ENCODE data around the gene TNS3. TPM values are rescaled to one million over a fixed set of nuclear protein-coding genes. Genes with fewer than 3 reads are reported as not detected.
A peak's percentile ranks its signal among the peaks of the same experiment; 100 is the strongest.

TNS3 gene
- total and polyA plus RNA-seq, 5 donors from 2014 or later, result 1.4 TPM; not detected in 4

GRCh38 chr7:47393406-47393805 lies 188.5 kb downstream of the TNS3 start:
- H3K4me1 Mint-ChIP-seq, result no peaks in the 10 kb centered on the region
- H3K27me3 ChIP-seq (ENCODE audit: control insufficient read depth, insufficient read depth, low read length), result no peaks in the 10 kb centered on the region
- H3K9me3 Mint-ChIP-seq, result peaks cover 0 to 1% (median 0%) of the 10 kb centered on the region in 7 donors
- no peaks in the 10 kb centered on the region for H3K36me3 ChIP-seq (ENCODE audit: control insufficient read depth, insufficient read depth, low read length)
- no peak overlapping the region for H3K27ac Mint-ChIP-seq
- DNase-seq (no peak), ATAC-seq (ENCODE audit: low read depth in 2 of 2) (no peak)
- H3K27me3 Mint-ChIP-seq, result peaks cover 9% of the 10 kb centered on the region
- H3K4me3 Mint-ChIP-seq, result no peak overlapping the region
- no peaks in the 10 kb centered on the region for H3K4me1 ChIP-seq (ENCODE audit: control insufficient read depth, insufficient read depth, low read length, poor library complexity, severe bottlenecking)
- no peaks in the 10 kb centered on the region for H3K9me3 ChIP-seq (ENCODE audit: control insufficient read depth in 2 of 2, low read length in 2 of 2)
- H3K36me3 Mint-ChIP-seq, result no peaks in the 10 kb centered on the region
- no peak overlapping the region for H3K27ac ChIP-seq (ENCODE audit: insufficient read depth, low read length, poor library complexity, severe bottlenecking)
- no peak overlapping the region for H3K4me3 ChIP-seq (ENCODE audit: low read depth, low read length)

- Histone ChIP-seq H3K4me1 (ENCODE audit: control insufficient read depth, insufficient read depth, low read length, poor library complexity, severe bottlenecking) (no peaks in the 10 kb centered on the region), H3K27me3 (ENCODE audit: control insufficient read depth, insufficient read depth, low read length) (no peaks in the 10 kb centered on the region), H3K36me3 (ENCODE audit: control insufficient read depth, insufficient read depth, low read length) (no peaks in the 10 kb centered on the region), H3K4me3 (ENCODE audit: low read depth, low read length) (no peak overlapping the region), H3K9me3 (ENCODE audit: control insufficient read depth in 2 of 2, low read length in 2 of 2) (no peaks in the 10 kb centered on the region), H3K27ac (ENCODE audit: insufficient read depth, low read length, poor library complexity, severe bottlenecking) (no peak overlapping the region)
- Mint-ChIP-seq H3K36me3 (no peaks in the 10 kb centered on the region), H3K27ac (no peak overlapping the region), H3K4me3 (no peak overlapping the region), H3K27me3 (peaks cover 9% of the 10 kb centered on the region), H3K4me1 (no peaks in the 10 kb centered on the region), H3K9me3 (peaks cover 0 to 1% (median 0%) of the 10 kb centered on the region in 7 donors)
- DNase-seq (no peak), ATAC-seq (ENCODE audit: low read depth in 2 of 2) (no peak)
Observed at GRCh38 chr7:47392241-47392759, 189.6 kb downstream of the TNS3 start.

- Histone ChIP-seq H3K27me3 (ENCODE audit: control insufficient read depth, insufficient read depth, low read length) (no peaks in the 10 kb centered on the region), H3K36me3 (ENCODE audit: control insufficient read depth, insufficient read depth, low read length) (no peaks in the 10 kb centered on the region), H3K4me3 (ENCODE audit: low read depth, low read length) (no peak overlapping the region), H3K27ac (ENCODE audit: insufficient read depth, low read length, poor library complexity, severe bottlenecking) (no peak overlapping the region), H3K4me1 (ENCODE audit: control insufficient read depth, insufficient read depth, low read length, poor library complexity, severe bottlenecking) (no peaks in the 10 kb centered on the region), H3K9me3 (ENCODE audit: control insufficient read depth in 2 of 2, low read length in 2 of 2) (no peaks in the 10 kb centered on the region)
- Mint-ChIP-seq H3K9me3 (peaks cover 0 to 1% (median 0%) of the 10 kb centered on the region in 7 donors), H3K27ac (no peak overlapping the region), H3K4me1 (no peaks in the 10 kb centered on the region), H3K36me3 (no peaks in the 10 kb centered on the region), H3K4me3 (no peak overlapping the region), H3K27me3 (peaks cover 9% of the 10 kb centered on the region)
- ATAC-seq (ENCODE audit: low read depth in 2 of 2) (no peak), DNase-seq (no peak)
Observed at GRCh38 chr7:47391726-47392125, 190.2 kb downstream of the TNS3 start.

- ATAC-seq (ENCODE audit: low read depth in 2 of 2) (no peak), DNase-seq (no peak)
- H3K27ac Mint-ChIP-seq, result no peak overlapping the region
- no peaks in the 10 kb centered on the region for H3K36me3 Mint-ChIP-seq
- H3K4me1 ChIP-seq (ENCODE audit: control insufficient read depth, insufficient read depth, low read length, poor library complexity, severe bottlenecking), result no peaks in the 10 kb centered on the region
- H3K27me3 Mint-ChIP-seq, result peaks cover 9% of the 10 kb centered on the region
- no peak overlapping the region for H3K4me3 ChIP-seq (ENCODE audit: low read depth, low read length)
- no peaks in the 10 kb centered on the region for H3K36me3 ChIP-seq (ENCODE audit: control insufficient read depth, insufficient read depth, low read length)
- H3K4me3 Mint-ChIP-seq, result no peak overlapping the region
- no peaks in the 10 kb centered on the region for H3K4me1 Mint-ChIP-seq
- H3K27ac ChIP-seq (ENCODE audit: insufficient read depth, low read length, poor library complexity, severe bottlenecking), result no peak overlapping the region
- no peaks in the 10 kb centered on the region for H3K27me3 ChIP-seq (ENCODE audit: control insufficient read depth, insufficient read depth, low read length)
- H3K9me3 Mint-ChIP-seq, result peaks cover 0 to 1% (median 0%) of the 10 kb centered on the region in 7 donors
- H3K9me3 ChIP-seq (ENCODE audit: control insufficient read depth in 2 of 2, low read length in 2 of 2), result no peaks in the 10 kb centered on the region
Observed at GRCh38 chr7:47390914-47391313, 191.0 kb downstream of the TNS3 start.

GRCh38 chr7:47389923-47390630 lies 191.8 kb downstream of the TNS3 start:
- no peaks in the 10 kb centered on the region for H3K4me1 ChIP-seq (ENCODE audit: control insufficient read depth, insufficient read depth, low read length, poor library complexity, severe bottlenecking)
- ATAC-seq (ENCODE audit: low read depth in 2 of 2), result no peak
- Mint-ChIP-seq H3K4me1 (no peaks in the 10 kb centered on the region), H3K27me3 (peaks cover 5% of the 10 kb centered on the region), H3K27ac (peak overlapping the region in 1 of 3 donors; percentile 36), H3K4me3 (no peak overlapping the region), H3K36me3 (no peaks in the 10 kb centered on the region), H3K9me3 (peaks cover 0 to 1% (median 0%) of the 10 kb centered on the region in 7 donors)
- no peak overlapping the region for H3K27ac ChIP-seq (ENCODE audit: insufficient read depth, low read length, poor library complexity, severe bottlenecking)
- H3K36me3 ChIP-seq (ENCODE audit: control insufficient read depth, insufficient read depth, low read length), result no peaks in the 10 kb centered on the region
- H3K9me3 ChIP-seq (ENCODE audit: control insufficient read depth in 2 of 2, low read length in 2 of 2), result no peaks in the 10 kb centered on the region
- no peak for DNase-seq
- H3K4me3 ChIP-seq (ENCODE audit: low read depth, low read length), result no peak overlapping the region
- no peaks in the 10 kb centered on the region for H3K27me3 ChIP-seq (ENCODE audit: control insufficient read depth, insufficient read depth, low read length)

GRCh38 chr7:47389171-47389922 lies 192.6 kb downstream of the TNS3 start:
- no peak overlapping the region for H3K4me3 Mint-ChIP-seq
- H3K9me3 Mint-ChIP-seq, result peaks cover 0 to 1% (median 0%) of the 10 kb centered on the region in 7 donors
- no peak overlapping the region for H3K27ac Mint-ChIP-seq
- Histone ChIP-seq H3K27ac (ENCODE audit: insufficient read depth, low read length, poor library complexity, severe bottlenecking) (no peak overlapping the region), H3K9me3 (ENCODE audit: control insufficient read depth in 2 of 2, low read length in 2 of 2) (no peaks in the 10 kb centered on the region), H3K4me1 (ENCODE audit: control insufficient read depth, insufficient read depth, low read length, poor library complexity, severe bottlenecking) (no peaks in the 10 kb centered on the region), H3K36me3 (ENCODE audit: control insufficient read depth, insufficient read depth, low read length) (no peaks in the 10 kb centered on the region), H3K4me3 (ENCODE audit: low read depth, low read length) (no peak overlapping the region), H3K27me3 (ENCODE audit: control insufficient read depth, insufficient read depth, low read length) (no peaks in the 10 kb centered on the region)
- no peaks in the 10 kb centered on the region for H3K4me1 Mint-ChIP-seq
- no peak for ATAC-seq (ENCODE audit: low read depth in 2 of 2)
- DNase-seq, result no peak
- H3K27me3 Mint-ChIP-seq, result no peaks in the 10 kb centered on the region
- no peaks in the 10 kb centered on the region for H3K36me3 Mint-ChIP-seq

- H3K27me3 ChIP-seq (ENCODE audit: control insufficient read depth, insufficient read depth, low read length), result no peaks in the 10 kb centered on the region
- Mint-ChIP-seq H3K4me1 (no peaks in the 10 kb centered on the region), H3K9me3 (peaks cover 0 to 1% (median 0%) of the 10 kb centered on the region in 7 donors), H3K27me3 (no peaks in the 10 kb centered on the region), H3K4me3 (no peak overlapping the region), H3K27ac (no peak overlapping the region), H3K36me3 (no peaks in the 10 kb centered on the region)
- H3K9me3 ChIP-seq (ENCODE audit: control insufficient read depth in 2 of 2, low read length in 2 of 2), result no peaks in the 10 kb centered on the region
- H3K36me3 ChIP-seq (ENCODE audit: control insufficient read depth, insufficient read depth, low read length), result no peaks in the 10 kb centered on the region
- no peak overlapping the region for H3K4me3 ChIP-seq (ENCODE audit: low read depth, low read length)
- H3K27ac ChIP-seq (ENCODE audit: insufficient read depth, low read length, poor library complexity, severe bottlenecking), result no peak overlapping the region
- DNase-seq (no peak), ATAC-seq (ENCODE audit: low read depth in 2 of 2) (no peak)
- no peaks in the 10 kb centered on the region for H3K4me1 ChIP-seq (ENCODE audit: control insufficient read depth, insufficient read depth, low read length, poor library complexity, severe bottlenecking)
Observed at GRCh38 chr7:47387506-47387905, 194.4 kb downstream of the TNS3 start.

Measured in CD4-positive, CD25-positive, alpha-beta regulatory T cell (primary cell).